GM12891 (cell line): ENCODE results near the gene MTMR3.

ENCODE experiments used
- DNase-seq: peaks from one replicate; pipeline ENCODE4 v3.0.0; 2011; ENCODE audit warnings: low spot score; ENCODE audit not compliant: insufficient read length
- FAIRE-seq: peaks from 2 replicates; lab custom pipeline; 2011; peaks lifted over from hg19 to GRCh38; lab: Jason Lieb, UNC
- PAX5 ChIP-seq: IDR thresholded peaks from 2 replicates; pipeline ENCODE4 v1.6.1; 2011; ENCODE audit warnings: low read length, moderate library complexity, mild to moderate bottlenecking; ENCODE audit not compliant: insufficient read depth, severe bottlenecking
- POLR2A ChIP-seq: IDR thresholded peaks from 2 replicates; pipeline ENCODE4 v1.6.1; 2011; ENCODE audit warnings: low read depth, low read length, control low read depth
- POLR2AphosphoS5 ChIP-seq: IDR thresholded peaks from 2 replicates; pipeline ENCODE4 v1.6.1; 2011; ENCODE audit warnings: low read depth, low read length, control low read depth
- POU2F2 ChIP-seq: IDR thresholded peaks from 2 replicates; pipeline ENCODE4 v1.6.1; 2011; ENCODE audit warnings: low read depth, mild to moderate bottlenecking, control low read depth, low read length, moderate library complexity
- SPI1 ChIP-seq: IDR thresholded peaks from 2 replicates; pipeline ENCODE4 v1.6.1; 2011; ENCODE audit warnings: low read depth, low read length, control low read depth
- TAF1 ChIP-seq: IDR thresholded peaks from 2 replicates; pipeline ENCODE4 v1.6.1; 2011; ENCODE audit warnings: low read depth, low read length, control low read depth

Gene MTMR3

GRCh38 chr22:29994027-29994715, 111.2 kb downstream of the MTMR3 start:
- FAIRE-seq (no peak), DNase-seq (no peak)
- no peak for TF ChIP-seq TAF1
- no peak for TF ChIP-seq SPI1

- DNase-seq (no peak), FAIRE-seq (no peak)
- TF ChIP-seq PAX5 (no peak), POU2F2 (no peak), TAF1 (no peak), POLR2A (no peak), SPI1 (no peak), POLR2AphosphoS5 (no peak)
Measured at GRCh38 chr22:29994943-29995342, 112.0 kb downstream of the MTMR3 start.

- FAIRE-seq (no peak), DNase-seq (no peak)
- TF ChIP-seq POLR2A (no peak), POLR2AphosphoS5 (no peak), POU2F2 (no peak), PAX5 (no peak), SPI1 (no peak), TAF1 (no peak)
Measured at GRCh38 chr22:29997107-29997506, 114.1 kb downstream of the MTMR3 start.

GRCh38 chr22:29997516-29997915, 114.5 kb downstream of the MTMR3 start:
- no peak for FAIRE-seq

GRCh38 chr22:29998627-29999384, 115.8 kb downstream of the MTMR3 start:
- FAIRE-seq (no peak), DNase-seq (no peak)
- no peak for TF ChIP-seq TAF1
- no peak for TF ChIP-seq POLR2AphosphoS5
- TF ChIP-seq POLR2A, result no peak
- no peak for TF ChIP-seq SPI1
- no peak for TF ChIP-seq PAX5
- no peak for TF ChIP-seq POU2F2

More at GRCh38 chr22:29997516-29997915, 114.5 kb downstream of the MTMR3 start:
- DNase-seq, result no peak
- TF ChIP-seq PAX5, result no peak
- TF ChIP-seq SPI1, result no peak

GRCh38 chr22:30000566-30000965, 117.6 kb downstream of the MTMR3 start:
- DNase-seq, result no peak
- FAIRE-seq, result no peak
- TF ChIP-seq PAX5 (no peak), POLR2AphosphoS5 (no peak), SPI1 (no peak), POU2F2 (no peak), TAF1 (no peak), POLR2A (no peak)

GRCh38 chr22:30001459-30001858, 118.5 kb downstream of the MTMR3 start:
- FAIRE-seq (no peak), DNase-seq (no peak)
- TF ChIP-seq TAF1 (no peak), POLR2A (no peak), PAX5 (no peak), SPI1 (no peak), POU2F2 (no peak), POLR2AphosphoS5 (no peak)

- TF ChIP-seq POLR2AphosphoS5, result no peak
- no peak for TF ChIP-seq TAF1
- TF ChIP-seq SPI1, result no peak
- no peak for TF ChIP-seq POLR2A
- TF ChIP-seq POU2F2, result no peak
- TF ChIP-seq PAX5, result no peak
- FAIRE-seq, result no peak
- no peak for DNase-seq
Measured at GRCh38 chr22:30002861-30003486, 120.0 kb downstream of the MTMR3 start.

GRCh38 chr22:30004101-30004500, 121.1 kb downstream of the MTMR3 start:
- no peak for TF ChIP-seq SPI1
- no peak for TF ChIP-seq POLR2AphosphoS5
- no peak for TF ChIP-seq TAF1
- no peak for TF ChIP-seq POLR2A
- DNase-seq (no peak), FAIRE-seq (no peak)

GRCh38 chr22:30004694-30005093, 121.7 kb downstream of the MTMR3 start:
- no peak for TF ChIP-seq POLR2A
- no peak for FAIRE-seq
- DNase-seq, result no peak
